ENCODE measurements around the gene ABCC5. TPM values are rescaled to one million over a fixed set of nuclear protein-coding genes. Genes with fewer than 3 reads are reported as not detected.

Gene ABCC5
- total RNA-seq, 1 experiment from 2014 or later: 35.1 TPM

GRCh38 chr3:183921096-183921495 is 96.6 kb downstream of the ABCC5 start:
- DNase-seq (ENCODE audit: low read depth, low spot score) (no peak), ATAC-seq (no peak)
- no peak overlapping the region for H3K27ac ChIP-seq (ENCODE audit: low read length)
- in situ Hi-C loops (cut with HindIII; ENCODE audit: low pct_unique_long_range_greater_than_20kb, low sequenced_read_pairs) (no loop called here), intact Hi-C loops (cut with micrococcal nuclease; ENCODE audit: unreplicated experiment) (no loop called here)
- H3K9me3 ChIP-seq (ENCODE audit: control insufficient read depth, insufficient read depth, low read depth, low read length): no peaks in the 10 kb centered on the region
- no peaks in the 10 kb centered on the region for H3K4me1 ChIP-seq (ENCODE audit: control insufficient read depth, insufficient read depth, low read length)
- ChIA-PET CTCF (no interaction called here), POLR2A (no interaction called here)
- TF ChIP-seq, protein P1, sequence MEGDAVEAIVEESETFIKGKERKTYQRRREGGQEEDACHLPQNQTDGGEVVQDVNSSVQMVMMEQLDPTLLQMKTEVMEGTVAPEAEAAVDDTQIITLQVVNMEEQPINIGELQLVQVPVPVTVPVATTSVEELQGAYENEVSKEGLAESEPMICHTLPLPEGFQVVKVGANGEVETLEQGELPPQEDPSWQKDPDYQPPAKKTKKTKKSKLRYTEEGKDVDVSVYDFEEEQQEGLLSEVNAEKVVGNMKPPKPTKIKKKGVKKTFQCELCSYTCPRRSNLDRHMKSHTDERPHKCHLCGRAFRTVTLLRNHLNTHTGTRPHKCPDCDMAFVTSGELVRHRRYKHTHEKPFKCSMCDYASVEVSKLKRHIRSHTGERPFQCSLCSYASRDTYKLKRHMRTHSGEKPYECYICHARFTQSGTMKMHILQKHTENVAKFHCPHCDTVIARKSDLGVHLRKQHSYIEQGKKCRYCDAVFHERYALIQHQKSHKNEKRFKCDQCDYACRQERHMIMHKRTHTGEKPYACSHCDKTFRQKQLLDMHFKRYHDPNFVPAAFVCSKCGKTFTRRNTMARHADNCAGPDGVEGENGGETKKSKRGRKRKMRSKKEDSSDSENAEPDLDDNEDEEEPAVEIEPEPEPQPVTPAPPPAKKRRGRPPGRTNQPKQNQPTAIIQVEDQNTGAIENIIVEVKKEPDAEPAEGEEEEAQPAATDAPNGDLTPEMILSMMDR (IDR thresholded peaks at IDR 0.05): no peak
- TF ChIP-seq, protein P2, sequence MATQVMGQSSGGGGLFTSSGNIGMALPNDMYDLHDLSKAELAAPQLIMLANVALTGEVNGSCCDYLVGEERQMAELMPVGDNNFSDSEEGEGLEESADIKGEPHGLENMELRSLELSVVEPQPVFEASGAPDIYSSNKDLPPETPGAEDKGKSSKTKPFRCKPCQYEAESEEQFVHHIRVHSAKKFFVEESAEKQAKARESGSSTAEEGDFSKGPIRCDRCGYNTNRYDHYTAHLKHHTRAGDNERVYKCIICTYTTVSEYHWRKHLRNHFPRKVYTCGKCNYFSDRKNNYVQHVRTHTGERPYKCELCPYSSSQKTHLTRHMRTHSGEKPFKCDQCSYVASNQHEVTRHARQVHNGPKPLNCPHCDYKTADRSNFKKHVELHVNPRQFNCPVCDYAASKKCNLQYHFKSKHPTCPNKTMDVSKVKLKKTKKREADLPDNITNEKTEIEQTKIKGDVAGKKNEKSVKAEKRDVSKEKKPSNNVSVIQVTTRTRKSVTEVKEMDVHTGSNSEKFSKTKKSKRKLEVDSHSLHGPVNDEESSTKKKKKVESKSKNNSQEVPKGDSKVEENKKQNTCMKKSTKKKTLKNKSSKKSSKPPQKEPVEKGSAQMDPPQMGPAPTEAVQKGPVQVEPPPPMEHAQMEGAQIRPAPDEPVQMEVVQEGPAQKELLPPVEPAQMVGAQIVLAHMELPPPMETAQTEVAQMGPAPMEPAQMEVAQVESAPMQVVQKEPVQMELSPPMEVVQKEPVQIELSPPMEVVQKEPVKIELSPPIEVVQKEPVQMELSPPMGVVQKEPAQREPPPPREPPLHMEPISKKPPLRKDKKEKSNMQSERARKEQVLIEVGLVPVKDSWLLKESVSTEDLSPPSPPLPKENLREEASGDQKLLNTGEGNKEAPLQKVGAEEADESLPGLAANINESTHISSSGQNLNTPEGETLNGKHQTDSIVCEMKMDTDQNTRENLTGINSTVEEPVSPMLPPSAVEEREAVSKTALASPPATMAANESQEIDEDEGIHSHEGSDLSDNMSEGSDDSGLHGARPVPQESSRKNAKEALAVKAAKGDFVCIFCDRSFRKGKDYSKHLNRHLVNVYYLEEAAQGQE (IDR thresholded peaks at IDR 0.05; ENCODE audit: insufficient read depth in 1 of 2, low read depth in 2 of 2, low read length in 1 of 2): no peak
- TF ChIP-seq POLR2AphosphoS5 (IDR thresholded peaks at IDR 0.05; ENCODE audit: low read depth, low read length) (no peak), SIN3A (IDR thresholded peaks at IDR 0.05; ENCODE audit: borderline replicate concordance, insufficient read depth, low read depth, low read length) (no peak), TCF7L2 (IDR thresholded peaks at IDR 0.05; ENCODE audit: low read depth, low read length) (no peak)
- H3K27me3 ChIP-seq (ENCODE audit: control insufficient read depth, insufficient read depth, low read length): no peaks in the 10 kb centered on the region
- BruUV-seq (replicated peaks): no TSS peak
- H3K4me3 ChIP-seq (ENCODE audit: low read depth in 2 of 2, low read length in 2 of 2): no peak overlapping the region
- no peaks in the 10 kb centered on the region for H3K36me3 ChIP-seq (ENCODE audit: control insufficient read depth, insufficient read depth, low read length)

DNA sequence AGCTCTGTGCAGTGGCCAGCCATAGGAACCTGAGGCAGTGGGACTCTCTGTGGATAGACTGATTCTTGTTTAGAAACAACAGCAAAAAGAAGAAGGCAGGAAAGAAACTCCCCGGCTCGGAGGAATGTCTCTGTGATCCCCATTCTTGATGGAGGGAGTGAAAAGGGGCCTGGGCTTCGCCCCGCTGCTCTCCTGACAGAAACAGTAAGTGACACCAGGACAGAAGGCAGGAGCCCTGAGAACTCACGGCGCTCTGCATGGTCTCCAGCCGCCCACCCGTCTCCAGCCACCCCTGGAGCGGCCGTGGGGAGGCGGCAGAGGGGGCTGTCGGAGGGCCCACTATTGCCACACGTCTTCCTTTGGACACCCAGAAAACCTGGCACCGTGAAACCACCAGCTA is 97.3 kb downstream of the ABCC5 start:
- ATAC-seq (no peak), DNase-seq (ENCODE audit: low read depth, low spot score) (no peak)
- Histone ChIP-seq H3K27me3 (ENCODE audit: control insufficient read depth, insufficient read depth, low read length) (no peaks in the 10 kb centered on the region), H3K36me3 (ENCODE audit: control insufficient read depth, insufficient read depth, low read length) (no peaks in the 10 kb centered on the region), H3K4me3 (ENCODE audit: low read depth in 2 of 2, low read length in 2 of 2) (no peak overlapping the region), H3K9me3 (ENCODE audit: control insufficient read depth, insufficient read depth, low read depth, low read length) (no peaks in the 10 kb centered on the region), H3K27ac (ENCODE audit: low read length) (no peak overlapping the region), H3K4me1 (ENCODE audit: control insufficient read depth, insufficient read depth, low read length) (no peaks in the 10 kb centered on the region)
- in situ Hi-C loops (cut with HindIII; ENCODE audit: low pct_unique_long_range_greater_than_20kb, low sequenced_read_pairs): no loop called here
- TF ChIP-seq TCF7L2 (IDR thresholded peaks at IDR 0.05; ENCODE audit: low read depth, low read length) (no peak), SIN3A (IDR thresholded peaks at IDR 0.05; ENCODE audit: borderline replicate concordance, insufficient read depth, low read depth, low read length) (no peak), POLR2AphosphoS5 (IDR thresholded peaks at IDR 0.05; ENCODE audit: low read depth, low read length) (no peak)
- TF ChIP-seq, protein P2 (IDR thresholded peaks at IDR 0.05; ENCODE audit: insufficient read depth in 1 of 2, low read depth in 2 of 2, low read length in 1 of 2): no peak
- TF ChIP-seq, protein P1 (IDR thresholded peaks at IDR 0.05): no peak
- intact Hi-C loops (cut with micrococcal nuclease; ENCODE audit: unreplicated experiment): no loop called here
- CTCF ChIA-PET: no interaction called here
- BruUV-seq (replicated peaks): TSS peak; percentile 81
- POLR2A ChIA-PET: no interaction called here
